ENCODE data around the gene MSL1. TPM values are rescaled to one million over a fixed set of nuclear protein-coding genes. Genes with fewer than 3 reads are reported as not detected.

The MSL1 gene
- total RNA-seq, 1 donor from 2014 or later = 59.3 TPM

- no peak for DNase-seq (ENCODE audit: low read depth)
- no peak for TF ChIP-seq CTCF (conservative IDR thresholded peaks at IDR 0.05; ENCODE audit: low read depth, low read length)
- no peak overlapping the region for H3K4me3 ChIP-seq (ENCODE audit: low read depth, low read length)
Measured at GRCh38 chr17:40087049-40087794, 34.5 kb upstream of the MSL1 start.

GRCh38 chr17:40087903-40088718 lies 33.7 kb upstream of the MSL1 start:
- no peak overlapping the region for H3K4me3 ChIP-seq (ENCODE audit: low read depth, low read length)
- TF ChIP-seq CTCF (conservative IDR thresholded peaks at IDR 0.05; ENCODE audit: low read depth, low read length) = no peak
- no peak for DNase-seq (ENCODE audit: low read depth)

GRCh38 chr17:40089077-40089895 lies 32.5 kb upstream of the MSL1 start:
- no peak for DNase-seq (ENCODE audit: low read depth)
- no peak for TF ChIP-seq CTCF (conservative IDR thresholded peaks at IDR 0.05; ENCODE audit: low read depth, low read length)
- H3K4me3 ChIP-seq (ENCODE audit: low read depth, low read length) = no peak overlapping the region

GRCh38 chr17:40090237-40091119 lies 31.3 kb upstream of the MSL1 start:
- no peak for DNase-seq (ENCODE audit: low read depth)
- no peak overlapping the region for H3K4me3 ChIP-seq (ENCODE audit: low read depth, low read length)
- TF ChIP-seq CTCF (conservative IDR thresholded peaks at IDR 0.05; ENCODE audit: low read depth, low read length) = no peak

GRCh38 chr17:40091691-40092397 lies 29.9 kb upstream of the MSL1 start:
- H3K4me3 ChIP-seq (ENCODE audit: low read depth, low read length) = no peak overlapping the region
- no peak for TF ChIP-seq CTCF (conservative IDR thresholded peaks at IDR 0.05; ENCODE audit: low read depth, low read length)
- no peak for DNase-seq (ENCODE audit: low read depth)
